ENCODE data around the gene RARS2.
"Not testable (repeated sequence)": the region's sequence is repeated elsewhere in the genome, so short reads cannot be mapped to it uniquely, and the experiment has no call there.

RARS2 gene

GRCh38 chr6:87494761-87495422, 94.9 kb downstream of the RARS2 start:
- no peak for DNase-seq

DNA sequence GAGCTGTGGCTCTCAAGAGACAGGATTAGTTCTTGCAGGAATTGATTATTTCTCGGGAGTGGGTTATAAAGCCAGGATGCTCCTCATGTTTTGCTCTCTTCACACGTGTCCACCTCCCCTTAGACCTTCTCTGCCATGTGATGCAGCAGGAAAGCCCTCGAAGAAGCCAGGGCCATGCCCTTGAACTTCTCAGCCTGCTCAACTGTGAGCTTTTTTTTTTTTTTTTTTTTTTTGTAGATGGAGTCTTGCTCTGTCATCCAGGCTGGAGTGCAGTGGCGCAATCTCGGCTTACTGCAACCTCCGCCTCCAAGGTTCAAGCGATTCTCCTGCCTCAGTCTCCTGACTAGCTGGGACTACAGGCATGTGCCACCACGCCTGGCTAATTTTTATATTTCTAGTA, 100.5 kb downstream of the RARS2 start:
- DNase-seq, result not testable (repeated sequence)

GRCh38 chr6:87487555-87487954, 102.2 kb downstream of the RARS2 start:
- DNase-seq, result no peak

GRCh38 chr6:87484491-87484890, 105.3 kb downstream of the RARS2 start:
- no peak for DNase-seq

- peak; percentile 20 for DNase-seq
Measured at GRCh38 chr6:87483929-87484328, 105.9 kb downstream of the RARS2 start.

GRCh38 chr6:87482366-87482765, 107.4 kb downstream of the RARS2 start:
- peak; percentile 93 for DNase-seq

- peak; percentile 69 for DNase-seq
Measured at GRCh38 chr6:87481931-87482330, 107.9 kb downstream of the RARS2 start.

- peak; percentile 15 for DNase-seq
Measured at GRCh38 chr6:87473419-87473903, 116.3 kb downstream of the RARS2 start.

GRCh38 chr6:87472525-87473418, 117.0 kb downstream of the RARS2 start, which contains the start of gene SLC35A1:
SLC35A1 (plus strand) TSS chr6:87472974; CDS start chr6:87473004, 30 bp downstream.
- DNase-seq, result peak; percentile 51

DNA sequence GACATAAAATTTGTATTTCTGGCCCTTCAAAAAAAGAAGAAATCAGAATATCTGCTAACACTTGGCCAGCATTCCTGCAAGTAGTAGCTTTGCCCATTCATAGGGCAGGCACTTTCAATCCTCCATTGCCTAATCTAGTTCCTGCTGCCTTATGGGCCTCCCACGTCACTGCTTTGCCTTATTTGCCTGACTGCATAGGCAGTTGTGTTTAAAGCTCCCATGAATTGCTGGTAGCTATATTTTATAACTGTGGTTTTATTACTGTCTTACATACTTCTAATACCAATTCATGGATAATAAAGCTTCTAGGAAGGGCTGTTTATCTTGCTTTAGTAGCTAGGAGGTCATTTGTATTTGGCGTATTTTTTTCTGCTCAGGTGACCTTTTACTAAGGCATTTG, 124.7 kb downstream of the RARS2 start:
- no peak for DNase-seq
